B cell (primary cell): ENCODE data around the gene ADH1A. TPM values are rescaled to one million over a fixed set of nuclear protein-coding genes. Genes with fewer than 3 reads are reported as not detected.
"Not testable (repeated sequence)": the region's sequence is repeated elsewhere in the genome, so short reads cannot be mapped to it uniquely, and the experiment has no call there.

Source experiments
- ATAC-seq: fragments of 200-7000 bp; cut with Tn5 transposase; one replicate; pipeline ENCODE4 v1.10.0; 2021; ENCODE audit warnings: low read depth, mild to moderate bottlenecking, moderate number of reproducible peaks, moderate library complexity
- CTCF ChIA-PET: fragments of 350-600 bp; sonication (Branson Sonifier 250); formaldehyde crosslinking; loops from one replicate; lab custom pipeline; 2021; ENCODE audit warnings: antibody characterized with exemption, inconsistent platforms; lab: Charles Lee
- POLR2A ChIA-PET: fragments of 350-600 bp; sonication (Branson Sonifier 250); formaldehyde crosslinking; loops from one replicate; lab custom pipeline; 2021; ENCODE audit warnings: antibody characterized with exemption; lab: Charles Lee
- DNase-seq: peaks from one replicate; pipeline ENCODE4 v3.0.0; 2013
- H2AFZ ChIP-seq: 2 replicates; pipeline ENCODE4 v1.6.1; 2012; ENCODE audit warnings: mild to moderate bottlenecking, low read depth, low read length; ENCODE audit not compliant: insufficient read depth, poor library complexity, severe bottlenecking
- H3K27ac ChIP-seq, 2 donors: 1 replicate in 1 of 2; 2 replicates in 1 of 2; pipeline ENCODE4 v1.5.1; 2012 to 2013; ENCODE audit warnings: low read length in 2 of 2, mild to moderate bottlenecking in 2 of 2, moderate library complexity in 1 of 2
- H3K27me3 ChIP-seq, 4 experiments: fragments of 200-600 bp in 1 of 4; sonication (generic) in 1 of 4; replicated peaks in 1 of 4; 1 replicate in 2 of 4; 2 replicates in 2 of 4; pipeline versions ENCODE4 v1.6.1 to v1.7.0; 2013 to 2016; ENCODE audit warnings: low read length in 3 of 4, mild to moderate bottlenecking in 2 of 4, mixed read lengths in 1 of 4, moderate library complexity in 1 of 4; ENCODE audit not compliant: insufficient read depth in 4 of 4, control insufficient read depth in 3 of 4; ENCODE audit errors: control extremely low read depth in 1 of 4
- H3K36me3 ChIP-seq, 2 experiments: replicated peaks in 1 of 2; 1 replicate in 1 of 2; 2 replicates in 1 of 2; pipeline versions ENCODE4 v1.6.1 to v1.7.1; 2013; ENCODE audit warnings: low read length in 1 of 2; ENCODE audit not compliant: insufficient read depth in 2 of 2, control insufficient read depth in 1 of 2; ENCODE audit errors: control extremely low read depth in 1 of 2, extremely low read depth in 1 of 2
- H3K4me1 ChIP-seq, 2 donors: fragments of 200-600 bp in 1 of 2; sonication (generic) in 1 of 2; 1 replicate in 1 of 2; 2 replicates in 1 of 2; pipeline versions ENCODE4 v1.5.1 to v1.6.1; 2013 to 2017; ENCODE audit warnings: low read length in 2 of 2; ENCODE audit not compliant: control insufficient read depth in 2 of 2, insufficient read depth in 2 of 2
- H3K4me2 ChIP-seq: replicated peaks from 2 replicates; pipeline ENCODE3; 2012; ENCODE audit warnings: mild to moderate bottlenecking, low read depth, low read length; ENCODE audit not compliant: poor library complexity, severe bottlenecking
- H3K4me3 ChIP-seq, 5 experiments: fragments of 200-600 bp in 1 of 5; sonication (generic) in 1 of 5; 1 replicate in 3 of 5; 2 replicates in 2 of 5; pipeline versions ENCODE4 v1.5.1 to v1.7.0; 2011 to 2016; ENCODE audit warnings: low read length in 4 of 5, mild to moderate bottlenecking in 4 of 5, low read depth in 2 of 5, control low read depth in 1 of 5, moderate library complexity in 1 of 5; ENCODE audit not compliant: insufficient read depth in 1 of 5; ENCODE audit errors: control extremely low read depth in 1 of 5, extremely low read depth in 1 of 5
- H3K79me2 ChIP-seq: fragments of 200-600 bp; sonication (generic); one replicate; pipeline ENCODE4 v1.6.0; 2016; ENCODE audit warnings: low read length; ENCODE audit not compliant: control insufficient read depth, insufficient read depth
- H3K9ac ChIP-seq: fragments of 200-600 bp; sonication (generic); 2 replicates; pipeline ENCODE4 v1.6.1; 2017; ENCODE audit warnings: mild to moderate bottlenecking, low read length, moderate library complexity
- H3K9me3 ChIP-seq, 3 donors: one replicate each; pipeline versions ENCODE4 v1.6.1 to v1.7.1; 2013; ENCODE audit warnings: low read length in 2 of 3; ENCODE audit not compliant: control insufficient read depth in 2 of 3, insufficient read depth in 1 of 3; ENCODE audit errors: control extremely low read depth in 1 of 3
- H4K20me1 ChIP-seq: 2 replicates; pipeline ENCODE4 v1.6.0; 2012; ENCODE audit warnings: mild to moderate bottlenecking, low read length; ENCODE audit not compliant: insufficient read depth, control insufficient read depth, poor library complexity, severe bottlenecking
- H3K27ac Mint-ChIP-seq: one replicate; pipeline ENCODE4 v1.8.0; 2021; ENCODE audit warnings: mixed read lengths
- H3K27me3 Mint-ChIP-seq: one replicate; pipeline ENCODE4 v1.8.0; 2021; ENCODE audit warnings: mixed read lengths
- H3K4me1 Mint-ChIP-seq: one replicate; pipeline ENCODE4 v1.8.0; 2021; ENCODE audit warnings: mixed read lengths
- H3K4me3 Mint-ChIP-seq: one replicate; pipeline ENCODE4 v1.8.0; 2021; ENCODE audit warnings: mixed read lengths
- H3K9me3 Mint-ChIP-seq: one replicate; pipeline ENCODE4 v1.8.0; 2022; ENCODE audit warnings: mixed read lengths; ENCODE audit not compliant: insufficient read depth
- WGBS: methylation state at CpG from one replicate; pipeline ENCODE4 v1.1.5; 2013; ENCODE audit warnings: missing lambda C conversion rate; ENCODE audit not compliant: insufficient coverage; 5-methylcytosine and 5-hydroxymethylcytosine counted together
- intact Hi-C: fragments of 100-400 bp; cut with micrococcal nuclease; formaldehyde crosslinking; loops from one replicate; pipeline ENCODE4 v1.10.0; 2022
- polyA plus RNA-seq: library from polyadenylated mRNA; depleted of rRNA; stranded (reverse); fragments of >200 nt; gene quantifications from 2 replicates; pipeline ENCODE4 v1.2.3, GENCODE V29; 2012
- total RNA-seq, 2 donors: library from RNA; stranded (reverse); fragments of 120-200 nt in 1 of 2; gene quantifications; 1 replicate in 1 of 2; 2 replicates in 1 of 2; pipeline versions ENCODE4 v1.2.3 to v1.2.4, GENCODE V29; 2013 to 2022

The ADH1A gene
- total and polyA plus RNA-seq, 2 donors (not counting 1 experiment from before 2014, with no cell fraction given), result not detected

- H3K9ac ChIP-seq, H3K27me3 ChIP-seq, H3K36me3 ChIP-seq, H3K4me3 Mint-ChIP-seq, CTCF ChIA-PET, H3K4me2 ChIP-seq, ATAC-seq, H3K79me2 ChIP-seq, POLR2A ChIA-PET, H3K4me1 ChIP-seq, H4K20me1 ChIP-seq, H3K9me3 ChIP-seq, H3K9me3 Mint-ChIP-seq, DNase-seq, H3K27me3 Mint-ChIP-seq, H3K27ac Mint-ChIP-seq, H3K4me3 ChIP-seq, H3K27ac ChIP-seq, H3K4me1 Mint-ChIP-seq, H2AFZ ChIP-seq, intact Hi-C loops: not testable (repeated sequence)
- 67% methylated on average over 1 of the region's 1 CpG for WGBS
These were observed 62.1 kb downstream of the ADH1A start for GRCh38 chr4:99228706-99229105.

GRCh38 chr4:99227646-99228045 is 63.1 kb downstream of the ADH1A start:
- H3K27me3 Mint-ChIP-seq, ATAC-seq, DNase-seq, H4K20me1 ChIP-seq, H2AFZ ChIP-seq, H3K36me3 ChIP-seq, H3K79me2 ChIP-seq, H3K9me3 Mint-ChIP-seq, CTCF ChIA-PET, H3K4me1 Mint-ChIP-seq, intact Hi-C loops, H3K27ac Mint-ChIP-seq, H3K9me3 ChIP-seq, H3K9ac ChIP-seq, POLR2A ChIA-PET, H3K27ac ChIP-seq, H3K4me2 ChIP-seq, H3K4me1 ChIP-seq, H3K4me3 Mint-ChIP-seq, H3K27me3 ChIP-seq, H3K4me3 ChIP-seq: not testable (repeated sequence)
- 100% methylated on average over 1 of the region's 4 CpGs for WGBS

Other genes starting within 250 kb of the ADH1A start
- 59.2 and 65.6 TPM in 2 replicates for gene ADH5, start 202.2 kb downstream of the ADH1A start, total RNA-seq
- 23.9 and 32.7 TPM in 2 replicates for gene ADH5, start 202.2 kb downstream of the ADH1A start, polyA plus RNA-seq
- not detected in 2 replicates for gene ADH4, start 146.7 kb downstream of the ADH1A start, total RNA-seq
- not detected in 2 replicates for gene ADH4, start 146.7 kb downstream of the ADH1A start, polyA plus RNA-seq
- gene ADH6, start 71.7 kb downstream of the ADH1A start, total RNA-seq, result not detected in 2 replicates
- gene ADH6, start 71.7 kb downstream of the ADH1A start, polyA plus RNA-seq, result not detected in 2 replicates
- not detected in 2 replicates for gene ADH1B, start 30.4 kb upstream of the ADH1A start, total RNA-seq
- gene ADH1B, start 30.4 kb upstream of the ADH1A start, polyA plus RNA-seq, result not detected in 2 replicates
- not detected in 2 replicates for gene ADH1C, start 61.8 kb upstream of the ADH1A start, total RNA-seq
- not detected in 2 replicates for gene ADH1C, start 61.8 kb upstream of the ADH1A start, polyA plus RNA-seq
- gene ADH7, start 144.4 kb upstream of the ADH1A start, total RNA-seq, result not detected in 2 replicates
- gene ADH7, start 144.4 kb upstream of the ADH1A start, polyA plus RNA-seq, result not detected in 2 replicates
- gene C4orf17, start 220.0 kb upstream of the ADH1A start, total RNA-seq, result not detected in 2 replicates
- not detected in 2 replicates for gene C4orf17, start 220.0 kb upstream of the ADH1A start, polyA plus RNA-seq